ENCODE data around the gene NOXRED1.
A peak's percentile ranks its signal among the peaks of the same experiment; 100 is the strongest.

The NOXRED1 gene

DNA sequence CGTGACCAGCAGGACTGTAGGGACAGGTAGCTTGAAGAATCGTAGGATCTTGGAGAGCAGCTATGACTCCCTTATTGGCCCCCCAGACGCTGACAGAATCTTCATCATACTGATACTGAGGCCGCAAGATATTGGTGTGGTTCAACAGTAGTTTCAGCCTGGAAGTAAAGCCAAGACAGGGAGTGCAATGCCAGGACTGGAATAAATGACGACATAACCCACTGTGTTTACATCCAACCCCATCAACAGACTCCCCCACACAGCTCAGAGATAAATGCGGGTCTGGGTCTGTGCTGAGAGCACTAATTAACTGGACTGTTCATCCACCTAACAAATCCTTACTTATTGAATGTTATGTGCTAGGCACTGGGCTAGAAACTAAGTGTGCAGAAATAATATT, 16.6 kb downstream of the NOXRED1 start:
- no peak for DNase-seq

DNA sequence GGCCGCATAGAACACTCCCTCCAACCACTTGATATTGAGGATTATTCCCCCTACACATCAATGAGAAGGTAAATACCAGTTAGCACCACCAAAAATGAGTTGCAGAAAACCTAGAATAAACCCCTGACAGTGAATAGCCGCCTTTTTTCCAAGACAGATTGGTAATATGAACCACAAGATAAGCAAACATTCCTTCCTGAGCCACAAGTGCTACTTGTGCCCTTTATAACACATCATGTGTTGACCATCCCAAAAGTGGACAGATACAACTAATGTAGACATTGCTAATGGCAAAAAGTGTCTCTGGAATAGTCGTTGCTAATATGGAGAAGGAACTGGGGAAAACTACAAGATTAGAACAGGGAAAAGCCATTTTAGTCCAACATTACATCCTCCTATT, 17.2 kb downstream of the NOXRED1 start:
- DNase-seq, result no peak

GRCh38 chr14:77403768-77404167, 19.6 kb downstream of the NOXRED1 start:
- no peak for DNase-seq

- no peak for DNase-seq
Measured at GRCh38 chr14:77400216-77400615, 23.1 kb downstream of the NOXRED1 start.

- DNase-seq, result no peak
Measured at GRCh38 chr14:77390188-77390587, 33.1 kb downstream of the NOXRED1 start.

- DNase-seq, result no peak
Measured at GRCh38 chr14:77378701-77379100, 44.6 kb downstream of the NOXRED1 start.

DNA sequence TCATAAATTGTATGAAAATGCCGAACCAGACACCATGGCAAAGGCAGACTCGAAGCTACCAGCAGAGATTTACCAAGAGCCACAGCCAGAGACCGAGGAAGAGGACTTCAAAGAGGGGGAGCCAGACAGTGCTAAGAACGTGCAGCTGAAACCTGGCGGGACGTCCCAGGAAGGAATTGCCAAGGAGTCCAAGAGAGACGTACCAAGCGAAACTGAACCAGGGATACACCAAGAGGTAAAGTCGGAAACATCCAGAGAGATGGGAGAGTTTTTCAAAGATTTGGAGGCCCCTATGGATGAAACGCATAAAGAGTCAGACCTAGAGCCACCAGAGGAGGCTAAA, 45.9 kb downstream of the NOXRED1 start:
- no peak for DNase-seq

DNA sequence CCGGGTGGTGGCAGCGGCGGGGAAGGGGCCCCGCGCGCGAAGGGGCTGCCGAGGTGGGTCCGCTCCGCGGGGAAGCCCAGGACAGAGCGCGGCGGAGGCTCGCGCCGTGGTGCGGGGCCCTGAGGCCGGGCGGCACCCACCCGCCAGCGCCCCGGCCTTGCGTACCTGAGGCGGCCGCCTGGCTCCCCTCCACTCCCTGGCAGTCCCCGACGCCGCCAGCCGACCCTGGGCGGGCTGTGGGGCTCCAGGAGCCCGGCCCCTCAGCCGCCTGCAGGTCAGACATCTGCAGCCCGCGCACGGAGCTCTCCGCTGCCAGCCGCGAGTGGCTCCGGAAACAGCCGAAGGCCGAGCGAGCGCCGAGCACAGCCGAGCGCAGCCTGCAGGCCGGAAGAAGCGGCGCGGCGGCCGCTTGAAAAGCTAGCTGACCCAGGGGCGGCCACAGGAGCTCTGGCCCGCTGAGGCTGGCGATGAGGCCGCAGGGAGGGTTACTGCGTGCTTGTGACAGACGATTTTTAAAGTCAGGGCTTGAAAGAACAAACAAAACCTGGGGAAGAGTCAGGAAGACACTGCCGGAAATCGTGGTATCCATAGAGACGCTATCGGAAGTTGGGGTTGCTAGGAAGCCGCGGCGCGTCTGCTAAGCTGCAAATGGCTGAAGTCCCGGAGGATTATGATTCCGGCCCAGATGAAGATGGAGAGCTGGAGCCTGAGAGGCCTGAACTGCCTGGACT, 46.4 kb downstream of the NOXRED1 start, which contains the start of the genes SAMD15 and TMED8:
TSS of gene SAMD15 (plus strand) at position 609 of the 731 bp plus-strand sequence. CDS start at position 649, 40 bp downstream.
TSS of gene TMED8 (minus strand) at position 324 of the 731 bp plus-strand sequence. CDS start at position 283, 41 bp downstream.
- DNase-seq, result peak; percentile 63 to 83

DNA sequence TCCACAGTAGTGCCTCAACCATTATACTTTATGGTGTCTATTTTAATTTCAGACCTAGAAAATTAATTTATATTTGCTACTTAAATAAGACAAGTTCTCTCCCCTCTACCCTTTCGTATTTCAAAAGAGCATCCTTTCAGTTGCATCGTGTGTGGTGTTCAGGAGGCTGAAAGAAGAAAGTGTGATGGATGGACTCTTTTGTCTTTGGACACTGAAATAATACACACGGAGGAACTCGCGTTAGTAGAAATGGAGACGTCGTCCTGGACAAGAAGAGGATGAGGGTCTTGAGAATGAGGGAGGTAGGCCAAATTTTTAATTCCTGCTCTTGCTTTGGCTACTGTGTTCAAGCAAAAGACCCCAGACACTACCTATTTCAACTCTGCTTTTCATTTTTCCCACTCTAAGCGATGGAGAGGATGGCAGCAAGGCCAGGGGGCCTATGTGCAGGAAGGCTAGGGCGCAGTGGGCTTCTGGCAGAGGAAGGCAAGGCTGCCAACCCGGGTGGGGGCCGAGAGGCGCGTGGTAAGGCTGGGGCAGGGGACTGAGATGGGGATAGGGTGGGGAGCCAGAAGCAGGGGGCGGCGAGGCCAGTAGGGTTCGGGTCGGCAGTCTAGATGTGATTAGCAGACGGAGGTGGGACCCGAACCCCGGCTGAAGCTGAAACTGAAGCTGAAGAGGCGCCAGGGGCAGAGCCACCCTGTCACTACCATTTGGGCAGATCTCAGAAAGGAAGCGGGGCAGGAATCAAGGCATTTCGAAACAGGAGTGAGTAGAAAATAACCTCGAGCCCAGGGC, 47.2 kb downstream of the NOXRED1 start:
- DNase-seq, result peak in 1 of 2 donors; percentile 44

DNA sequence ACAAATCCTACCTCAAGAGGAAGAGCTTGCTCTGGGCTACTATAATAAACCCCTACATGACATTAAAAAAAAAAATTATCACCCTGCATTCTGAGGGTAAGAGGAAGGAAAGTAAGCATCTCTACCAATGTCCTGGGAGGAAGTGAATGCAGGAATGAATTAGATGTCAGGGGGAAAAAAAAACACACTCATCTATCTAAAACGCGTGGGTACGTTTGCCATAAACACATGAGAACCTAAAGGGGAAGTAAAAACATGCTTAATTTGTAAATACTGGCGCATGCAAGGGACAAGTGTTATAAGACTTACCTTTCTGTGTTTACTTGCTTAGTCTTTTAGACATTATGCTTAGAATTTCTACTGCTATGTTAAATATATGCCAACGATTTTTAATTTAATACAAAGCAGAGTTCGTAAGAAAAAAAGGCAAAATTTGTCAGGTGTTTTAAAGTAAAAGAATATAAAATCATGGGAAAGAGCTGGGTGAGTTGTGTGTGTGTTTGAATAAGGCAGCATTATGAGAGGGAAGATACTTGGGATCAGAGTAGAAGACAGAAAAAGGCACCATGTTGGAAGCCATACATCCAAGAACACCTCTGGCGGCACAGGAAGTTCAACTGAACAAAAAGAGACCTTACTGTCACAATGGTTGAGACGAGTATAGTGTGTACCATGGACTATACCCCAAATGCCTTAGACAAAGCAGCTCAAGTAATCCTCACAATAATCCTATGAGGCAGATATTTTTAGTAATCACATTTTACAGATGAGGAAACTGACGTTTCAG, 48.0 kb downstream of the NOXRED1 start:
- peak in 1 of 2 donors; percentile 34 for DNase-seq

GRCh38 chr14:77372304-77372841, 51.0 kb downstream of the NOXRED1 start:
- DNase-seq, result no peak

DNA sequence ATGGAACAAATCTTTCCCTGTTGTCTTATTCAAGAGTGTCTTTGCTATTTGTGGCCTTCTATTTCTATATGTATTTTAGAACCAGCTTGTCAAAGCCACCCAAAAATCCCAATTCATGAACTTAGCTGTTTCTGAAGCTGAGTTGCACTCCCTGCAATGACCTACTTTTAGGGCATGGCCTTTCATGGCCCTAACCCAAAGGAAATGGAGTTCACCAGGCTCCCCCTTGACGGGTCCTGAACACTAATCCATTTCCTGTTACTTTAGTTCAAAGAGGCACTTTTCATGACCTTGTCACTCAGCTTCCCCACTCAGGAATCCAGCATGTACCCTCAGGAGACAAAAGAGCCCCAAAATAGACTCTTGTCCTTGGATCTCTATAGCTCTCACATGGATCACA, 54.0 kb downstream of the NOXRED1 start:
- no peak for DNase-seq

DNA sequence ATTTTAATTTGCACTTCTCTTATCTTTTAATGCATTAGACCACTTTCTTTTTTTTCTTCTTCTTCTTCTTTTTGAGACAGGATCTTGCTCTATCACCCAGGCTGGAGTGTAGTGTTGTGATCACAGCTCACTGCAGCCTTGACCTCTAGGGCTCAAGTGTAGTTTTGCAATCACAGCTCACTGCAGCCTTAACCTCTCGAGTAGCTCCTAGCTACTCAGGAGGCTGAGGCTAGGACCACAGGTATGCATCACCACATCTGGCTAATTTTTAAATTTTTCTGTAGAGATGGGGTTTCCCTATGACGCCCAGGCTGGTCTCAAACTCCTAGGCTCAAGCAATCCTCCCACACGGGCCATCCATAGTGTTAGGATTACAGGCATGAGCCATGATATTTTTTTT, 59.2 kb downstream of the NOXRED1 start:
- DNase-seq, result no peak

- no peak for DNase-seq
Measured at GRCh38 chr14:77359626-77360025, 63.7 kb downstream of the NOXRED1 start.

GRCh38 chr14:77356899-77357298, 66.4 kb downstream of the NOXRED1 start:
- DNase-seq, result no peak

- no peak for DNase-seq
Measured at GRCh38 chr14:77355811-77356210, 67.5 kb downstream of the NOXRED1 start.

DNA sequence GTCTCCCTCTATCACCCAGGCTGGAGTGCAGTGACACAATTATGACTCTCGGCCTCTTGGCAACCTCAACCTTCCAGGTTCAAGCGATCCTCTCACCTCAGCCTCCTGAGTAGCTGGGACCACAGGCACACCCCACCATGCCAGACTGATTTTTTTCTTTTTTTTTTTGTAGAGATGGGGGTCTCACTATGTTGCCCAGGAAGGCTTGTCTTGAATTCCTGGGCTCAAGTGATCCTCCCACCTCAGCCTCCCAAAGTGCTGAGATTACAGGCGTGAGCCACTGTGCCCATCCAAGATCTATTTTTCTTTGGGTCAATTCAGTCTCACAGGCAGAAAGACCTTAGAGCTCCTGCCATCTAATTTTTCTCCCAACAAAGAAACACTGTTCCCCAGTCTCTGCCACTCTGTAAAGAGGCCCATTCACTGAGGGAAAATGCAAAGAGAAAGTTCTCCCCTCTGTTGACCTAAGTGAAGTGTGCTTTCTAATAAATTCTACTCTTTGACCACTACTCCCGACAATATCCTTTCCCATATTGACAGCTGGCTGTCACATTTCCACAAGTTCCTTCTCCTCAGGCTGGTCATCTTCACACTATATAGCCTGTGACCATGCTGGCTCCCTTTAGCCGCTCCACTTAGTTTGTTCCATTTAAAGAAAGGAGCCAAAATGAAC, 69.7 kb downstream of the NOXRED1 start:
- no peak for DNase-seq

DNA sequence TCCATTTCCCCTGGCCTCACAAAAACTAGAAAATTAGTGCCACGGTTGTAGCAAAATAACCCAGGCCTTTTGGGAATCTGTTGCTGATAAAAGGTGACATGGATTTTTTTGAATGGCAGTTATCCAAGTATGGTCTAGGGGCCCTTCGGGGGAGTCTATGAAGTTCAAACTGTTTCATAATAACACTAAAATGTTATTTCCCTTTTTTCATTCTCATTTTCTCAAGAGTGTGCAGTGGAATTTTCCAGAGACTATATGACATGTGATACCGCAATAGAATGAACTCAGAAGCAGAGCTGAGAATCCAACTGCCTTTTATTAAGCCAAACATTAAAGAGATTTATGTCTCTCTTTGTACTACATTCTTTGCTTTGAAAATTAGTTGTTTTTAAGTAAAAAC, 75.6 kb downstream of the NOXRED1 start:
- peak in 1 of 2 donors; percentile 59 for DNase-seq

DNA sequence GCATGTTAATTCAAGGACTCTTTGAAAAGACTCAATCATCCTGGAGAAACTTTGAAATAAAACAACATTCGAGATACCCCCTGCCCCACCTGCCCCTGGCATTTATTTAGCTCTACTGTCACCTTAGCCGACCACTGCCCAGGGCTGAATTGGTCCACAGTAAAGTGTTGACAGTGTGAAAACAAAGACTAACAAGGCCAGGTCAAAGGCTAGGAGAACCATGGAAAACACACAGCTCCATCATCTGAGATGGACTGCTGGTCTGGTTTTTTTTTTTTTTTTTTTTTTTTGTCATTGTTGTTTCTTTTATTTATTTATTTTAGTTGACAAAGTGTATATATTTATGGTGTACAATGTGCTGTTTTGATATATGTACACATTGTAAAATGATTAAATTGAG, 76.8 kb downstream of the NOXRED1 start:
- no peak for DNase-seq

DNA sequence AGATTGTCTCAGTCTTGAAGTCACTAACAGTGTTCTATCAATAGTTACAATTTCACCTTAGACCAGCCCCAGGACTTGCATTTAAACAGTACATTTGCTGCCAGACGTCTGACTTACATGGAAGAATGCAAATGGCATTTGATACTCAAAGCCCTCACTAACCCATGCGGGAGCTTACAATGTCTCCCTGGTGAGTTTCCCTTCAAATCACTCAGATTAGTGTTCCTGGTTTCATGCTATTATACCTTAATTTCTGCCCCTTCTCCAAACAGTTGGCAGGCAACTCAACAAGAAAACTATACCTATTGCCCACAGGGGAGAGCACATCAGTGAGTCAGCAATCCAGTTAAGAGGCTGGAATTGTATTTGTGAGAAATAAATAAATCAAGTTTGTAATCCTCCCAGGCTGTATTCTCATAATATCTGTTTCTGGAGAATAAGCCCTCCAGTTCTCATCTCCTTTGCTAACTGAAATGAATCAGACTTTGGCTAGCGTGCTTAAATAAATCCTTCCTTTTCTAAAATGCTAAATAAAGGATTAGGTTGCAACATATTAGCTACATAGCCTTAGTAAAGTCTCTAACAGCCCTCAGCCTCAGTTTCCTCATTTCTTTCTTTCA, 78.8 kb downstream of the NOXRED1 start:
- DNase-seq, result no peak

All from bone marrow (tissue), 2 donors.